ENCODE data around the gene RARA.

DNA sequence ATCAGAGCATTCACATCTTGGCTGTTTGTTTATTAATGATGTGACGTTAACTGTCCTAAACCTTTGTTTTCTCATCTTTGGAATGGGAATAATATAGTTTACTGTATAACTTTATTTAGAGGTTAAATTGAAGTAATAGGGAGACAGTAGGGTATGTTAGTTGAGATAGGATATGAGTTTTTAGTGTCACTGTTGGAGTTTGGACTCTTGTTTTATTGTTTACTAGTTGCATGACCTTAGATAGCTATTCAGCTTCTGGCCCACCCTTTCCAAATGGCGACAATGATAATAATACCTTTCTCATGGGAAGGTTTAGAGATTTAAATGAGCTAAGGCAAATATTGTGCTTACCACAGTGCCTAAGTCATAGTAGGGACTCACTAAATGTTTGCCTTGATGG lies 49.5 kb upstream of the RARA start:
- TF ChIP-seq CTCF (conservative IDR thresholded peaks at IDR 0.05; ENCODE audit: low read depth, low read length) (no peak), EZH2 (IDR thresholded peaks at IDR 0.05; ENCODE audit: borderline replicate concordance, low read depth, low read length, poor library complexity, severe bottlenecking) (no peak)

Measured in A673 (cell line).